ENCODE data around the gene RPUSD1. TPM values are rescaled to one million over a fixed set of nuclear protein-coding genes. Genes with fewer than 3 reads are reported as not detected.

The RPUSD1 gene
- total RNA-seq, 1 experiment from 2014 or later: 72.6 TPM

GRCh38 chr16:764184-764750 is 23.9 kb downstream of the RPUSD1 start:
- ATAC-seq (no peak), DNase-seq (no peak)
- no peaks in the 10 kb centered on the region for H3K79me2 ChIP-seq (ENCODE audit: low read length)
- H3K4me1 ChIP-seq (ENCODE audit: insufficient read depth, low read length): peaks cover 13% of the 10 kb centered on the region
- no peak overlapping the region for H3K9ac ChIP-seq (ENCODE audit: low read length)
- H3K27me3 ChIP-seq (ENCODE audit: low read length): no peaks in the 10 kb centered on the region
- no peaks in the 10 kb centered on the region for H3K9me3 ChIP-seq (ENCODE audit: low read length)
- BruUV-seq (replicated peaks): no TSS peak
- no peak overlapping the region for H2AFZ ChIP-seq (ENCODE audit: low read length)
- no peaks in the 10 kb centered on the region for H4K20me1 ChIP-seq (ENCODE audit: low read length)
- ChIA-PET CTCF (no interaction called here), POLR2A (ENCODE audit: unreplicated experiment) (no interaction called here)
- H3F3A ChIP-seq (ENCODE audit: low read length, unreplicated experiment): no peaks in the 10 kb centered on the region
- no peak overlapping the region for H3K27ac ChIP-seq (ENCODE audit: low read length)
- TF ChIP-seq EZH2 (IDR thresholded peaks at IDR 0.05; ENCODE audit: low read length, unreplicated experiment) (no peak), CTCF (conservative IDR thresholded peaks at IDR 0.05; ENCODE audit: low read depth, low read length) (no peak), EZH2phosphoT487 (IDR thresholded peaks at IDR 0.05; ENCODE audit: borderline replicate concordance, low read length) (no peak)
- no peak overlapping the region for H3K4me3 ChIP-seq (ENCODE audit: low read length)
- intact Hi-C loops (cut with micrococcal nuclease): no loop called here
- H3K4me2 ChIP-seq (ENCODE audit: low read length): no peak overlapping the region
- no peaks in the 10 kb centered on the region for H3K36me3 ChIP-seq (ENCODE audit: low read depth, low read length)
- no peaks in the 10 kb centered on the region for H3K9me2 ChIP-seq (replicated peaks; ENCODE audit: low read length)

DNA sequence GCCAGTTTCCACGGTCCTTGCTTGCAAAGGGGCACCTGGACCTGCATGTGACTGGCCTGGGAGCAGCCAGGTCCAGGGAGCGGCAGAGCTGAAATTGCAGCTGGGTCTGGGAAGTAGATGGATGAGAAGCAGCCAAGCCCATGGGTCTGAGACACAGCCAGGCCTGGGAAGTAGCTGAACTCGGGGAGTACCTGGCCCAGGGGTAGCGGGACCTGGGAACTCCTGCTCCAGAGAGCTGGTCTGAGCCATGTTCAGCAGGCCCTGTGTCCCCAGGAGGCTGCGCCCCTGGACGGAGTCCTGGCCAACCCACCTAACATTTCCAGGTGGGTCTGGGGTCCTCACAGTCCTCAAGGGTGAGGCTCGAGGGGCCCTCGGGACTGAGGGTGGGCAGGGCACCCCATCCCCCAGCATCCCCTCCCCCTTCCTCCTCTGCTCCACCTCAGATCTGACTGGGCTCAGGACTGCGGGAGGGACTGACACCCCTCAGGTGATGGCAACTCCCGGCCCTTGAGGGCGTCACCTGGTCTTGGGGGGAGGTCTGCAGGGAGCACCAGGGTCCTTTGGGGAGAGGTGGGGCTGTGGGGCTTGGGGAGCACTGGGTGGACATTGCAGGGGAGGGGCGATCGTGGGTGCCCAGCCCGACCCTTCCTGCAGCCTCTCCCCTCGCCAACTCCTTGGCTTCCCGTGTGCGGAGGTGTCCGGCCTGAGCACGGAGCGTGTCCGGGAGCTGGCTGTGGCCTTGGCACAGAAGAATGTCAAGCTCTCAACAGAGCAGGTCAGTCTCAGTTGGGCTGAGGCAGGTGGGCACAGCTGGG is 24.6 kb downstream of the RPUSD1 start:
- POLR2A ChIA-PET (ENCODE audit: unreplicated experiment): no interaction called here
- peak; percentile 14; the same call in 1 of the 2 replicates for ATAC-seq
- no peak overlapping the region for H3K9ac ChIP-seq (ENCODE audit: low read length)

More for the DNA sequence above, 24.6 kb downstream of the RPUSD1 start:
- Histone ChIP-seq H2AFZ (ENCODE audit: low read length) (no peak overlapping the region), H3K27ac (ENCODE audit: low read length) (no peak overlapping the region), H3K36me3 (ENCODE audit: low read depth, low read length) (no peaks in the 10 kb centered on the region), H3K9me2 (replicated peaks; ENCODE audit: low read length) (no peaks in the 10 kb centered on the region), H3F3A (ENCODE audit: low read length, unreplicated experiment) (no peaks in the 10 kb centered on the region), H3K9me3 (ENCODE audit: low read length) (no peaks in the 10 kb centered on the region), H3K4me1 (ENCODE audit: insufficient read depth, low read length) (peaks cover 13% of the 10 kb centered on the region), H3K27me3 (ENCODE audit: low read length) (no peaks in the 10 kb centered on the region), H3K4me2 (ENCODE audit: low read length) (no peak overlapping the region), H3K79me2 (ENCODE audit: low read length) (no peaks in the 10 kb centered on the region), H4K20me1 (ENCODE audit: low read length) (no peaks in the 10 kb centered on the region), H3K4me3 (ENCODE audit: low read length) (no peak overlapping the region)
- TF ChIP-seq EZH2 (IDR thresholded peaks at IDR 0.05; ENCODE audit: low read length, unreplicated experiment): no peak
- no peak for TF ChIP-seq EZH2phosphoT487 (IDR thresholded peaks at IDR 0.05; ENCODE audit: borderline replicate concordance, low read length)
- TF ChIP-seq CTCF (conservative IDR thresholded peaks at IDR 0.05; ENCODE audit: low read depth, low read length): no peak
- no TSS peak for BruUV-seq (replicated peaks)
- intact Hi-C loops (cut with micrococcal nuclease): no loop called here
- DNase-seq: no peak
- CTCF ChIA-PET: no interaction called here

Data from PC-3 (cell line).